AG20443 (cell line): ENCODE data around the gene SFR1.
A peak's percentile ranks its signal among the peaks of the same experiment; 100 is the strongest.

Source experiments
- DNase-seq: peaks from one replicate; pipeline ENCODE4 v3.0.0; 2012; ENCODE audit warnings: low spot score, mixed read lengths

The SFR1 gene

GRCh38 chr10:104104926-104105325, 17.0 kb upstream of the SFR1 start:
- DNase-seq, result no peak

- DNase-seq, result peak; percentile 61
These were observed 11.9 kb upstream of the SFR1 start for GRCh38 chr10:104109908-104110662.

- DNase-seq, result no peak
These were observed 8.5 kb upstream of the SFR1 start for GRCh38 chr10:104113376-104113956.

- DNase-seq, result no peak
These were observed 4.1 kb upstream of the SFR1 start for GRCh38 chr10:104117839-104118323.

- no peak for DNase-seq
These were observed 2.0 kb upstream of the SFR1 start for GRCh38 chr10:104119996-104120395.

- no peak for DNase-seq
These were observed 1.5 kb upstream of the SFR1 start for GRCh38 chr10:104120512-104120902.

- peak; percentile 81 for DNase-seq
These were observed 977 bp upstream of the SFR1 start for GRCh38 chr10:104120903-104121484.

- DNase-seq, result no peak
These were observed 495 bp downstream of the SFR1 start for GRCh38 chr10:104122225-104123107.

GRCh38 chr10:104123397-104123796, 1.4 kb downstream of the SFR1 start:
- no peak for DNase-seq

GRCh38 chr10:104127411-104127810, 5.4 kb downstream of the SFR1 start:
- DNase-seq, result no peak

- DNase-seq, result no peak
These were observed 6.2 kb downstream of the SFR1 start for GRCh38 chr10:104128214-104128613.

GRCh38 chr10:104130041-104130440, 8.1 kb downstream of the SFR1 start:
- no peak for DNase-seq

- no peak for DNase-seq
These were observed 16.2 kb downstream of the SFR1 start for GRCh38 chr10:104138131-104138530.

- DNase-seq, result no peak
These were observed 17.2 kb downstream of the SFR1 start for GRCh38 chr10:104139221-104139620.

GRCh38 chr10:104142081-104142480, 20.1 kb downstream of the SFR1 start:
- no peak for DNase-seq

- DNase-seq, result no peak
These were observed 21.9 kb downstream of the SFR1 start for GRCh38 chr10:104143829-104144228.

- no peak for DNase-seq
These were observed 23.0 kb downstream of the SFR1 start for GRCh38 chr10:104144931-104145330.

GRCh38 chr10:104146882-104147281, 24.9 kb downstream of the SFR1 start:
- no peak for DNase-seq

GRCh38 chr10:104150139-104150538, 28.2 kb downstream of the SFR1 start:
- no peak for DNase-seq

- no peak for DNase-seq
These were observed 29.8 kb downstream of the SFR1 start for GRCh38 chr10:104151737-104152136.

- DNase-seq, result no peak
These were observed 33.6 kb downstream of the SFR1 start for GRCh38 chr10:104155591-104155990.

GRCh38 chr10:104170610-104171254, 48.8 kb downstream of the SFR1 start:
- no peak for DNase-seq
